HUES64 (cell line): ENCODE results near the gene TRHDE.
"Not testable (repeated sequence)": the region's sequence is repeated elsewhere in the genome, so short reads cannot be mapped to it uniquely, and the experiment has no call there.

Experiments used
- H3K27ac ChIP-seq: 2 replicates; pipeline ENCODE4 v1.7.0; 2013; ENCODE audit warnings: low read depth, low read length, inconsistent platforms
- H3K27me3 ChIP-seq: 2 replicates; pipeline ENCODE4 v1.6.1; 2013; ENCODE audit warnings: mild to moderate bottlenecking, low read length; ENCODE audit not compliant: insufficient read depth
- H3K36me3 ChIP-seq: 2 replicates; pipeline ENCODE4 v1.6.1; 2013; ENCODE audit warnings: mild to moderate bottlenecking, low read length; ENCODE audit not compliant: insufficient read depth
- H3K4me1 ChIP-seq: 2 replicates; pipeline ENCODE4 v1.6.1; 2013; ENCODE audit warnings: mild to moderate bottlenecking, low read length, moderate library complexity; ENCODE audit not compliant: insufficient read depth
- H3K4me3 ChIP-seq: 2 replicates; pipeline ENCODE4 v1.5.1; 2013; ENCODE audit warnings: mild to moderate bottlenecking, low read length, moderate library complexity
- H3K9ac ChIP-seq: 2 replicates; pipeline ENCODE4 v1.6.1; 2013; ENCODE audit warnings: mild to moderate bottlenecking, low read depth, low read length
- H3K9me3 ChIP-seq: 2 replicates; pipeline ENCODE4 v1.6.1; 2013; ENCODE audit warnings: low read depth, low read length; ENCODE audit not compliant: insufficient read depth
- WGBS: fragments of 150-250, 120-280 bp; methylation state at CpG from one replicate; pipeline ENCODE4 v1.1.7; 2013; ENCODE audit warnings: missing lambda C conversion rate; 5-methylcytosine and 5-hydroxymethylcytosine counted together

TRHDE gene

GRCh38 chr12:72681028-72681427, 408.9 kb downstream of the TRHDE start:
- H3K27ac ChIP-seq = no peak overlapping the region
- H3K9ac ChIP-seq = no peak overlapping the region
- H3K4me3 ChIP-seq = no peak overlapping the region
- H3K27me3 ChIP-seq = no peaks in the 10 kb centered on the region
- H3K4me1 ChIP-seq = peaks cover 16% of the 10 kb centered on the region
- no peaks in the 10 kb centered on the region for H3K9me3 ChIP-seq
- no peaks in the 10 kb centered on the region for H3K36me3 ChIP-seq

- no peak overlapping the region for H3K9ac ChIP-seq
- H3K4me3 ChIP-seq = no peak overlapping the region
- no peaks in the 10 kb centered on the region for H3K36me3 ChIP-seq
- no peaks in the 10 kb centered on the region for H3K4me1 ChIP-seq
- no peaks in the 10 kb centered on the region for H3K9me3 ChIP-seq
- H3K27ac ChIP-seq = no peak overlapping the region
- WGBS = 97% methylated on average over 4 of the region's 4 CpGs
- H3K27me3 ChIP-seq = no peaks in the 10 kb centered on the region
Measured at GRCh38 chr12:72684491-72684890, 412.3 kb downstream of the TRHDE start.

DNA sequence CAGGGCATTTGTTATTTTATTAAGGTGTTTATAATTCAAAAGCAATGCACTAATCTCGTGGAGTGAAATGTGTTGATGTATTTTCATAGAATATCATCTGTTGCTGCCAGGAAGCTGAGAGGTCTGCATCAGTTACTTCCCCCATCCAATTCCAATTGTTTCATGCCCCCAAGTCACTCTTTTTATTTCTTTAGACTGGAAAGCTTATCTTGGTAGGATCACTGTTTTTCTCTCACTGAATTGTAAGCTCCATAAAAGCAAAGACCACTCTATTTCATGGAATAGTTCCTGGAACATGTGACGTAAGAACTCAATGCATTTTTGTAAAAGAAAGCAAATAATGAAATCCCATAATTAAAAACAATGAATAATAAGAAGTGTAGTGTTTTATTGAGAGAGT, 420.2 kb downstream of the TRHDE start:
- no peak overlapping the region for H3K9ac ChIP-seq
- WGBS = 100% methylated on average over 1 of the region's 2 CpGs

GRCh38 chr12:72694193-72694592, 422.0 kb downstream of the TRHDE start:
- Histone ChIP-seq H3K4me3 (no peak overlapping the region), H3K27ac (no peak overlapping the region), H3K36me3 (no peaks in the 10 kb centered on the region), H3K9me3 (no peaks in the 10 kb centered on the region), H3K27me3 (no peaks in the 10 kb centered on the region), H3K4me1 (0 out of 2 replicates have a peak, but pooled peaks cover 3% of the 10 kb centered on the region), H3K9ac (no peak overlapping the region)

More for the DNA sequence above, 420.2 kb downstream of the TRHDE start:
- Histone ChIP-seq H3K4me3 (no peak overlapping the region), H3K4me1 (0 out of 2 replicates have a peak, but pooled peaks cover 3% of the 10 kb centered on the region), H3K27ac (no peak overlapping the region), H3K27me3 (no peaks in the 10 kb centered on the region), H3K9me3 (no peaks in the 10 kb centered on the region), H3K36me3 (no peaks in the 10 kb centered on the region)

DNA sequence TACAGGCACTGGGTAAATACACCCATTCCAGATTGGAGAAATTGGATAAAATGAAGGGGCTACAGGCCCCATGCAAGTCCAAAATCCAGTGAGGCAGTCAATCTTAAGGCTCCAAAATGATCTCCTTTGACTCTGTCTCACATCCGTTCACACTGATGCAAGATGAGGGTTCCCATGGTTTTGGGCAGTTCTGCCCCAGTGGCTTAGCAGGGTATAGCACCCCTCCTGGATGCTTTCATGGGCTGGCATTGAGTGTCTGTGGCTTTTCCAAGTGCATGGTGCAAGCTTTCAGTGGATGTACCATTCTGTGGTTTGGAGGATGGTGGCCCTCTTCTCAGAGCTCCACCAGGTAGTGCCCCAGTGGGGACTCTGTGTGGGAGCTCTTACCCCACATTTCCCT, 427.2 kb downstream of the TRHDE start:
- Histone ChIP-seq H3K4me1 (no peaks in the 10 kb centered on the region), H3K9ac (no peak overlapping the region), H3K27ac (no peak overlapping the region), H3K9me3 (no peaks in the 10 kb centered on the region; the same call in 1 of the 2 replicates), H3K27me3 (no peaks in the 10 kb centered on the region), H3K4me3 (no peak overlapping the region), H3K36me3 (no peaks in the 10 kb centered on the region)
- 98% methylated on average over 1 of the region's 1 CpG for WGBS

- H3K4me1 ChIP-seq, H3K36me3 ChIP-seq, H3K27me3 ChIP-seq, H3K27ac ChIP-seq, H3K4me3 ChIP-seq, H3K9ac ChIP-seq, H3K9me3 ChIP-seq: not testable (repeated sequence)
- 95% methylated on average over 11 of the region's 11 CpGs for WGBS
Measured at GRCh38 chr12:72712025-72712424, 439.9 kb downstream of the TRHDE start.

DNA sequence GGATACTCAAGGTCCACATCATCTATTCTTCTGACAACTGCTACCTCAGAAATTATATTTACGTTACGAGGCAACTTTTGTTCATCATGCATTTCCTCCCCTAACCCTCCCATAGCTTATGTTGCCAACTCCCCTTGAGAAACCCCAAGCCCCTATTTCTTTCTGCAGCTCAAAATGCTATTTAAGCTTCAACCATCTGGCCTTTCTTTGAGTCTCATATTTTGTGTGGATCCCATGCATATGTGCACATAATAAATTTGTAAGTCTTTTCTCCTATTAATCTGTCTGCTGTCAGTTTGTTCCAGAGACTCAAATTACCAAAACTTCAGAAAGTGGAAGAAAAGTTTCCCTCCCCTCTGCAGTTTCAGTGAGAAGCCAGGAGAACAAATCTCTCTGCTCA, 444.1 kb downstream of the TRHDE start:
- Histone ChIP-seq H3K4me1 (no peaks in the 10 kb centered on the region), H3K9ac (no peak overlapping the region), H3K36me3 (no peaks in the 10 kb centered on the region), H3K4me3 (no peak overlapping the region), H3K9me3 (peaks cover 14% of the 10 kb centered on the region), H3K27ac (no peak overlapping the region), H3K27me3 (no peaks in the 10 kb centered on the region)
- WGBS = 96% methylated on average over 2 of the region's 2 CpGs

- Histone ChIP-seq H3K9ac (no peak overlapping the region), H3K27me3 (no peaks in the 10 kb centered on the region), H3K4me1 (no peaks in the 10 kb centered on the region), H3K4me3 (no peak overlapping the region), H3K9me3 (peaks cover 20% of the 10 kb centered on the region), H3K27ac (no peak overlapping the region), H3K36me3 (no peaks in the 10 kb centered on the region)
- 76% methylated on average over 1 of the region's 1 CpG for WGBS
Measured at GRCh38 chr12:72717036-72717435, 444.9 kb downstream of the TRHDE start.
